ENCODE data around the gene RNPS1.
"Not testable (repeated sequence)": the region's sequence is repeated elsewhere in the genome, so short reads cannot be mapped to it uniquely, and the experiment has no call there.

RNPS1 gene

DNA sequence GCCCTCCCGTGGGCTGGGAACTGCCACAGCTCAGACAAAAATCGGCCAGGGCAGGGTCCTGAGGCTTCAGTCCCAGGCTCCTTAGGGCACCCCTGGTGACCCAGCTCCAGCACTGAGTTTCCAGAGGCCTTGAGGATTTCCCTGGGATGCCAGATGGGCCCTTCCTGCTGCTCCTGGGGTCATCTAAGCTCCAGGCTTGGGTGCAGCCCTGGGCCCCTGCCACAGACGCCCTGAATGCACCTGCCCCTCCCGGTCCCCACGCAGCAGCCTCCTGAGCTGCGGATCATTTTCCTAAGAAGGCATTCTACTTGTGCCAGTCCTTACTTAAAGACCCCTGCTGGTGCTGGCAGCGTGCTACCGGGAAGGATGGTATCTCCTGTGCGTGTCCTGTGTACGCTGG, 6.0 kb upstream of the RNPS1 start:
- Histone ChIP-seq H3K27ac (ENCODE audit: insufficient read depth, low read depth, low read length, poor library complexity, severe bottlenecking) (no peak overlapping the region), H3K4me1 (ENCODE audit: control insufficient read depth, insufficient read depth, low read length) (peaks cover 12% of the 10 kb centered on the region), H3K27me3 (ENCODE audit: control insufficient read depth, insufficient read depth, low read length, poor library complexity, severe bottlenecking) (no peaks in the 10 kb centered on the region), H3K9me3 (ENCODE audit: control insufficient read depth, low read length) (no peaks in the 10 kb centered on the region), H3K4me3 (ENCODE audit: insufficient read depth, low read depth, low read length) (no peak overlapping the region), H3K36me3 (ENCODE audit: control insufficient read depth, insufficient read depth, low read length) (no peaks in the 10 kb centered on the region)
- 91% methylated on average over 10 of the region's 10 CpGs for WGBS, 2 experiments

DNA sequence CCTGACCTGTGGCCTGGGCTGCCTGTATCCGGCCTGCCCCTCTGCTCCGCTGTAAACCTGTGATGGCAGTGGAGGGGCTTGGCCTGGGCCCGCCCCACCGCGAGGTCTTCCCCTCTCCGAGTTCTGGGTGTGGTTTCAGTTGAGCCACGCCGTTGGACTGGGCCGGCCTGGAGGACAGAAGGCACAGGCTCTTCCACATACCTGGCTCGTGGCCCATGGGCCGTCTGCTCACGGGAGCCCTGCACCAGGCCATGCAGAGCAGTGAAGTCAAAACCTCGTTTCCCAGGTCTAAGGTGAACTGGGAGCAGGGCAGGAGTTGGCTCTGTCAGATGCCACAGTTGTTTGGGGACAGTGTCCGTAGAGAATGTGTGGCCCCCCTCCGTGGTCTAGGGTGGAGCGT, 5.6 kb upstream of the RNPS1 start:
- Histone ChIP-seq H3K27ac (ENCODE audit: insufficient read depth, low read depth, low read length, poor library complexity, severe bottlenecking) (no peak overlapping the region), H3K36me3 (ENCODE audit: control insufficient read depth, insufficient read depth, low read length) (no peaks in the 10 kb centered on the region), H3K9me3 (ENCODE audit: control insufficient read depth, low read length) (no peaks in the 10 kb centered on the region), H3K4me3 (ENCODE audit: insufficient read depth, low read depth, low read length) (no peak overlapping the region), H3K27me3 (ENCODE audit: control insufficient read depth, insufficient read depth, low read length, poor library complexity, severe bottlenecking) (no peaks in the 10 kb centered on the region), H3K4me1 (ENCODE audit: control insufficient read depth, insufficient read depth, low read length) (peaks cover 12% of the 10 kb centered on the region)
- WGBS, 2 experiments = 93 to 94% methylated on average over 16 of the region's 16 CpGs

DNA sequence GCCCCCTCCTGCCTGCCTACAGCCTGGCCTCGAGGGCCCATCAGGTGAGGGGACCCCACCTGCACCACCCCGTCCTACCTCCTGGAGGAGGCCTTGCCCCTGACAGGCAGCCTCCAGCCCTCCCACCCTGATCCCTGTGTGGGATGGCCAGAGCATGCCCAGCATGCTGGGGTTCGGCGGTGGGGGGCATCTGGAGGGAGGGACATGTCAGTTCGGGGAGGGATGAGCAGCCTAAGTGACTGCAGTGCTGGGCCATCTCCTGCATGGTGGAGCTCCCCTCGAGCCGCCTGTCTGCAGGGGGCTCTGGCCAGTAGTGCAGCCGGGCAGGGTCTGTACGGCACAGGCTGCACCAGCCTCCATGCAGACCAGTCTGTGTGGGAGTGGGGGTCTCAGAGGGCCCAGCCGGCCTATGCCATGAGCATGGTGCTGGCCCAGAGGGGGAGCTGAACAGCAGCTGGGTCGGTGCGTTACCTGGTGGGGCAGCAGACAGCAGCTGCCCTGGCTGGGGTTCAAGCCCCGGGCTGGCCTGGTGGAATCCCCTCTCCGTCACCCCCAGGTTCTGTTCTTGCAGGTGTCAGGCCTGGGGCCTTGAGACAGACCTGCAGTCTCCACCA, 4.0 kb upstream of the RNPS1 start:
- Histone ChIP-seq H3K4me3 (ENCODE audit: insufficient read depth, low read depth, low read length) (no peak overlapping the region), H3K9me3 (ENCODE audit: control insufficient read depth, low read length) (no peaks in the 10 kb centered on the region), H3K27me3 (ENCODE audit: control insufficient read depth, insufficient read depth, low read length, poor library complexity, severe bottlenecking) (no peaks in the 10 kb centered on the region), H3K4me1 (ENCODE audit: control insufficient read depth, insufficient read depth, low read length) (peaks cover 12% of the 10 kb centered on the region), H3K36me3 (ENCODE audit: control insufficient read depth, insufficient read depth, low read length) (no peaks in the 10 kb centered on the region), H3K27ac (ENCODE audit: insufficient read depth, low read depth, low read length, poor library complexity, severe bottlenecking) (no peak overlapping the region)
- 93 to 95% methylated on average over 14 of the region's 14 CpGs for WGBS, 2 experiments

DNA sequence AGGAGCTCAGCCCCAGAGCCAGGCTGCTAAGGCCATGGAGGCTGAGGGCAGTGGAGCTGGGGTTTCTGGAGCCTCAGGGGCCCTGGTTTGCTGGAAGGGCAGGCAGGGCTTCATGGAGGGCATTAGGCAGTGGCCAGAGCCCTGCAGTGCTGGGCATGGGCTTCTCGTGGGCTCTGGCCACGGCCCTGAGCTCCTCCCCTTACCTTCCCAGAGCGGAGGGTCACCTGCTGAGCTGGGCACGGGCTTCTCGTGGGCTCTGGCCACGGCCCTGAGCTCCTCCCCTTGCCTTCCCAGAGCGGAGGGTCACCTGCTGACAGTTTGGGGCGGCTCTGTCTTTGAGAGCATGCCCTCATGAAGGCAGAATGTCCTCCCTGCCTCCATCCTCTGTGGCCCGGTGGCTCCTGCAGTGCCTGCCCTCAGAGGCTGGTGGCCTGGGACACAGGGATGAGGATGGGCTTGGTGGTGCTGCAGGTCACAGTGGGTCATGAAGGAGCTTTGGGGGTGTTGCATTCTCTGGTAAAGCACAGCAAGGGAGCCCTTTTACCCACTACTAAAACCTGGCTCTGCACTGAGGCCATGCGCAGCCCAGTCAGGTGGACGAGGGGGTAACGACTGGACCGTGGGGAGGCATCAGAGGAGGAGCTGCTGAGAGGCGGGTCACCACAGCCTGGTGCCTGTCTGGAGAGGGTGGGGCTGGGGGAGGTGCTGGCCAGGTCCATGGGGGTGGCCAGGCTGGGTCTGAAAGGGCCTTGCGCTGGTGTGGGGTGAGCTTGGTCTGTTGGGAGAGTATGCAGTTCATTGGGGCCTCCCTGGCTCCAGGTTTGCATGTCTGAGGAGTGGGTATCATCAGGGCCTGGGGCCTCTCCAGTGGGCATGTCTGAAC, 2.9 kb upstream of the RNPS1 start:
- whole genome bisulfite sequencing, 2 experiments = 80 to 83% methylated on average over 15 of the region's 15 CpGs
- H3K4me1 ChIP-seq (ENCODE audit: control insufficient read depth, insufficient read depth, low read length) = peaks cover 13% of the 10 kb centered on the region
- H3K4me3 ChIP-seq (ENCODE audit: insufficient read depth, low read depth, low read length) = no peak overlapping the region
- H3K9me3 ChIP-seq (ENCODE audit: control insufficient read depth, low read length) = no peaks in the 10 kb centered on the region
- H3K27ac ChIP-seq (ENCODE audit: insufficient read depth, low read depth, low read length, poor library complexity, severe bottlenecking) = no peak overlapping the region
- no peaks in the 10 kb centered on the region for H3K27me3 ChIP-seq (ENCODE audit: control insufficient read depth, insufficient read depth, low read length, poor library complexity, severe bottlenecking)
- no peaks in the 10 kb centered on the region for H3K36me3 ChIP-seq (ENCODE audit: control insufficient read depth, insufficient read depth, low read length)

DNA sequence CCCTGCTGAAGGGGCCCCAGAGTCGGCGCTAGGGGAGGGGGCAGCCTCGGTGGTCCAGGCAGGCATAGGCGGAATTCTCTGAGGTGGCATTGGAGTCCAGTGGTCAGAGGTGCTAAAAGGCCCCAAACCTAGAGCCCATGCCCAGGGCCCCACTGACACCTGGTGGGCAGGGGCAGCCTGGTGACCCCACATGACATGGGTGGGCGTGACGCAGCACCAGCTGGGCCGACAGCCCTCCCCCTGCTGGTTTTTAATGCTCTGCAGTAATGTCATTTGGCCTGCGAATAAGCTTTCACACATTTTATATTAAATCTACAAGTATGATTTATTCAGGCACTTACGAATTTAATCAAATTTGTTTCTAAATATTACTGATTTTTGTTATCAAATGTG, 2.1 kb upstream of the RNPS1 start:
- no peaks in the 10 kb centered on the region for H3K27me3 ChIP-seq (ENCODE audit: control insufficient read depth, insufficient read depth, low read length, poor library complexity, severe bottlenecking)
- 91 to 92% methylated on average over 9 of the region's 9 CpGs for WGBS, 2 experiments
- H3K27ac ChIP-seq (ENCODE audit: insufficient read depth, low read depth, low read length, poor library complexity, severe bottlenecking) = no peak overlapping the region
- no peaks in the 10 kb centered on the region for H3K36me3 ChIP-seq (ENCODE audit: control insufficient read depth, insufficient read depth, low read length)
- H3K4me3 ChIP-seq (ENCODE audit: insufficient read depth, low read depth, low read length) = no peak overlapping the region
- H3K9me3 ChIP-seq (ENCODE audit: control insufficient read depth, low read length) = no peaks in the 10 kb centered on the region
- peaks cover 15% of the 10 kb centered on the region for H3K4me1 ChIP-seq (ENCODE audit: control insufficient read depth, insufficient read depth, low read length)

DNA sequence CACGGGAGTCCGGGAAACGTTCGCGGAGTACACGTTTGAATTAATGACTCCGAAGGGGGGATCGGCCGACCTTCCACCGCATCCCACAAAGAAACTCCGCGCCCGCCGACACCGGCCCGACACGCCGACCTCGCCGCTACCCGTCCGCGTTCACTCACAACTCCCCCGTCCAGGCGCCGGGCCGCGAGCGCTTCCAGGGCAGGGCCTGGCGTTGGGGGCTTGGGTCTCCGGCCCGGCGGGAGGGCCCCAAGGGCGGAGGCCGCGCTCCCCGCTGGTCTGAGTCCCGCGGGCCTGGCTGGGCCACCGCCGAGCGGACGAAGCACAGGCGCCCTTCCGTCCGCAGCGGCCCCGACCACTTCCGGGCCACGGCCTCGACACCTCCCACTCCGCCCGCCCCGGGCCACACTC, 417 bp downstream of the RNPS1 start:
- peaks cover 15% of the 10 kb centered on the region for H3K4me1 ChIP-seq (ENCODE audit: control insufficient read depth, insufficient read depth, low read length)
- H3K9me3 ChIP-seq (ENCODE audit: control insufficient read depth, low read length); H3K27me3 ChIP-seq (ENCODE audit: control insufficient read depth, insufficient read depth, low read length, poor library complexity, severe bottlenecking): not testable (repeated sequence)
- peaks cover 11% of the 10 kb centered on the region for H3K36me3 ChIP-seq (ENCODE audit: control insufficient read depth, insufficient read depth, low read length)
- peak overlapping the region; percentile 73 for H3K4me3 ChIP-seq (ENCODE audit: insufficient read depth, low read depth, low read length)
- WGBS, 2 experiments = 0% methylated on average over 54 of the region's 54 CpGs
- H3K27ac ChIP-seq (ENCODE audit: insufficient read depth, low read depth, low read length, poor library complexity, severe bottlenecking) = peak overlapping the region; percentile 99

DNA sequence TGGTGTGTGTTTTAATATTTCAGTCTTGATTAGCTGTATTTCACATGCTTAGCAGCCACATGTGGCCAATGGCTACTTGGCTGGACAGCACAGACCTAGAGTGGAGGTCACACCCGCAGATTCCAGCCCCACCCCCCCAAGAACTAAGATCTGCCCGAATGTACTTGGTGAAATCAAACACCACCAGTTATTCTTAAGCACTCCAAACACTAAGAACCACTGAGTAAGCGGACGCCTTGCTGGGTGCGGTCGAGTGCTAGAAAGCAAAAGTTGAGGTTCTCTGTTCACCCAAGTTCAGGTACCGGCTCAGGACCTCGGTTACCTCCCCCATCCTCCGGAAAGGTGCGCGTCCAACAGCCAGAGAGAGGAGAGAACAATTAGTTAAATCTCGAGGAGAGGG, 1.0 kb downstream of the RNPS1 start:
- Histone ChIP-seq H3K4me1 (ENCODE audit: control insufficient read depth, insufficient read depth, low read length) (peaks cover 15% of the 10 kb centered on the region), H3K36me3 (ENCODE audit: control insufficient read depth, insufficient read depth, low read length) (peaks cover 18% of the 10 kb centered on the region), H3K4me3 (ENCODE audit: insufficient read depth, low read depth, low read length) (peak overlapping the region; percentile 73)
- not testable (repeated sequence) for H3K9me3 ChIP-seq (ENCODE audit: control insufficient read depth, low read length); H3K27me3 ChIP-seq (ENCODE audit: control insufficient read depth, insufficient read depth, low read length, poor library complexity, severe bottlenecking); H3K27ac ChIP-seq (ENCODE audit: insufficient read depth, low read depth, low read length, poor library complexity, severe bottlenecking)
- WGBS, 2 experiments = 0 to 4% methylated on average over 7 to 8 of the region's 12 CpGs

DNA sequence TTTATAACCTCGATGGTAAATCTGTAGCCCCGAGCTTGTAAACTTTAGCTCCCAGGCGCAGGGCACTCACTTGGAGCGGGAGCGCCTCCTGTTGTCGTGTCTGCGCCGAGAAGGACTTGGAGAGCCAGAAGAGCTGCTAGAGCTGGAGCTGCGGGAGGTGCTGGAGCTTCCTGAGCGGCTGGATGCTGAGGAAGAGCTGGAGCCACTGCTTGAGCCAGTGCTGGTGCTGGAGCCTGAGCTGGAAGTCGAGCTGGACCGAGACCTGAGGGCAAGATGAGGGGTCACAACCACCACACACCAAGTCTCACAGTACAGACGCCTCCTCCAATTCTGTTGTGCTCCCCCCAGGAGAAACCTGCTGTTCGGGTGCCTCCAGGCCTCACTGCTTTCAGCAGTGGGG, 4.9 kb downstream of the RNPS1 start:
- H3K36me3 ChIP-seq (ENCODE audit: control insufficient read depth, insufficient read depth, low read length) = peaks cover 47% of the 10 kb centered on the region
- not testable (repeated sequence) for H3K4me3 ChIP-seq (ENCODE audit: insufficient read depth, low read depth, low read length); H3K9me3 ChIP-seq (ENCODE audit: control insufficient read depth, low read length); H3K27me3 ChIP-seq (ENCODE audit: control insufficient read depth, insufficient read depth, low read length, poor library complexity, severe bottlenecking); H3K4me1 ChIP-seq (ENCODE audit: control insufficient read depth, insufficient read depth, low read length); H3K27ac ChIP-seq (ENCODE audit: insufficient read depth, low read depth, low read length, poor library complexity, severe bottlenecking)
- 94 to 96% methylated on average over 14 of the region's 14 CpGs for WGBS, 2 experiments

DNA sequence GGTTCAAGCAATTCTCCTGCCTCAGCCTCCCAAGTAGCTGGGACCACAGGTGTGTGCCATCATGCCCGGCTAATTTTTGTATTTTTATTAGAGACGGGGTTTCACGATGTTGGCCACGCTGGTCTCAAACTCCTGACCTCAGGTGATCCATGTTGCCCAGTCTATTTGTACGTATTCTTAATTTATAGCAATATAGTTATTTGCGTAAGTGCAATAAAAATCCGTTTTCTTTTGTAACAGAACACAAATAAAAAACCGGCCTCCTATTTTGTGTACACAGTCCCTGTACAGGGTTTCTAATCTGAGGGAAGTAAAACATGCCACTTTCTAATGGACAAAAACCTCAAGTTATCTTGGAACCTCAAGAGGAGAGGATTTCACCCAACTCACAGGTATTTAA, 7.7 kb downstream of the RNPS1 start:
- Histone ChIP-seq H3K27ac (ENCODE audit: insufficient read depth, low read depth, low read length, poor library complexity, severe bottlenecking) (no peak overlapping the region), H3K4me3 (ENCODE audit: insufficient read depth, low read depth, low read length) (no peak overlapping the region), H3K36me3 (ENCODE audit: control insufficient read depth, insufficient read depth, low read length) (peaks cover 66% of the 10 kb centered on the region), H3K4me1 (ENCODE audit: control insufficient read depth, insufficient read depth, low read length) (no peaks in the 10 kb centered on the region), H3K9me3 (ENCODE audit: control insufficient read depth, low read length) (no peaks in the 10 kb centered on the region), H3K27me3 (ENCODE audit: control insufficient read depth, insufficient read depth, low read length, poor library complexity, severe bottlenecking) (no peaks in the 10 kb centered on the region)
- 96 to 97% methylated on average over 8 of the region's 8 CpGs for WGBS, 2 experiments

DNA sequence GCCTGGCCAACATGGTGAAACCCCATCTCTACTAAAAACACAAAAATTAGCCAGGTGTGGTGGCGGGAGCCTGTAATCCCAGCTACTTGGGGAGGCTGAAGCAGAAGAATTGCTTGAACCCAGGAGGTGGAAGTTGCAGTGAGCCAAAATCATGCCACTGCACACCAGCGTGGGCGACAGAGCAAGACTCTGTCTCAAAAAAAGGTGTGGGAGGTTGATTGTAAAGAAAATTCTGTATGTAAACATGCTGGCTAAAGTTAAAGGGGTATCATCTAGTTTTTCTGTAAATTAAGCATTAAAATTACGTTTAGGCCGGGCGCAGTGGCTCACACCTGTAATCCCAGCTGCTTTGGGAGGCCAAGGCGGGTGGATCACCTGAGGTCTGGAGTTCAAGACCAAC, 9.4 kb downstream of the RNPS1 start:
- H3K36me3 ChIP-seq (ENCODE audit: control insufficient read depth, insufficient read depth, low read length) = peaks cover 77% of the 10 kb centered on the region
- not testable (repeated sequence) for H3K9me3 ChIP-seq (ENCODE audit: control insufficient read depth, low read length); H3K27me3 ChIP-seq (ENCODE audit: control insufficient read depth, insufficient read depth, low read length, poor library complexity, severe bottlenecking); H3K4me1 ChIP-seq (ENCODE audit: control insufficient read depth, insufficient read depth, low read length); H3K27ac ChIP-seq (ENCODE audit: insufficient read depth, low read depth, low read length, poor library complexity, severe bottlenecking); H3K4me3 ChIP-seq (ENCODE audit: insufficient read depth, low read depth, low read length)
- WGBS, 2 experiments = 94 to 95% methylated on average over 7 of the region's 7 CpGs

Measured in ectodermal cell (in vitro differentiated cells).